SKM-1 (cell line): ENCODE data around the gene PRSS8.
"Not testable (repeated sequence)": the region's sequence is repeated elsewhere in the genome, so short reads cannot be mapped to it uniquely, and the experiment has no call there.

ENCODE experiments used
- DNase-seq: peaks from one replicate; lab custom pipeline; 2025; ENCODE audit not compliant: unreplicated experiment; lab: John Stamatoyannopoulos, UW

The PRSS8 gene

DNA sequence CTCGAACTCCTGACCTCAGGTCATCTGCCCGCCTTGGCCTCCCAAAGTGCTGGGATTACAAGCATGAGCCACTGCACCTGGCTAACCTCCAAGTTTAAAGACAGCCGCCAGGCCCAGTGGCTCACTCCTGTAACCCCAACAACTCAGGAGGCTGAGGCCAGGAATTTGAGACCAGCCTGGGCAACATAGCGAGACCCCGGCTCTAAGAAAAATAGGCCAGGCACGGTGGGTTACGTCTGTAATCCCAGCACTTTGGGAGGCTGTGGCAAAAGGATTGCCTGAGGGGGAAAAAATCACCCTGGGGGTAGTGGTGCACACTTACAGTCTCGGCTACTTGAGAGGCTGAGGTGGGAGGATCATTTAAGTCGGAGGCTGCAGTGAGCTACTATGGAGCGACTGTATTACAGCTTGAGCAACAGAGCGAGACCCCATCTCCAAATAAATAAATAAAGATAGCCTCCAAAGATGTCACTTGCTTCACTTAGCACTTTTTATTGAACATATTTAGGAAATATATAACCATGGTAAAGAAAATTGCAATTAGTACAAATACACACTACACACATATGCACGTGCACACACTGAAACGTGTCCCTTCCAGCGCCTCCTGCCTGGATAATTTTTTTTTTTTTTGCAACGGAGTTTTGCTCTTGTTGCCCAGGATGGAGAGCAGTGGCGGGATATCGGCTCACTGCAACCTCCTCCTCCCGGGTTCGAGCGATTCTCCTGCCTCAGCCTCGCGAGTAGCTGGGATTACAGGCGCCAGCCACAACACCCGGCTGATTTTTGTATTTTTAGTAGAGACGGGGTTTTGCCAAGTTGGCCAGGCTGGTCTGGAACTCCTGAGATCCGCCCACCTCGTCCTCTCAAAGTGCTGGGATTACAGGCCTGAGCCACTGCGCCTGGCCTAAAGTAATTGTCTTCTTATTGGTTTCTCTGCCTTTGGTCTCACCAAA is 28.7 kb downstream of the PRSS8 start:
- no peak for DNase-seq

DNA sequence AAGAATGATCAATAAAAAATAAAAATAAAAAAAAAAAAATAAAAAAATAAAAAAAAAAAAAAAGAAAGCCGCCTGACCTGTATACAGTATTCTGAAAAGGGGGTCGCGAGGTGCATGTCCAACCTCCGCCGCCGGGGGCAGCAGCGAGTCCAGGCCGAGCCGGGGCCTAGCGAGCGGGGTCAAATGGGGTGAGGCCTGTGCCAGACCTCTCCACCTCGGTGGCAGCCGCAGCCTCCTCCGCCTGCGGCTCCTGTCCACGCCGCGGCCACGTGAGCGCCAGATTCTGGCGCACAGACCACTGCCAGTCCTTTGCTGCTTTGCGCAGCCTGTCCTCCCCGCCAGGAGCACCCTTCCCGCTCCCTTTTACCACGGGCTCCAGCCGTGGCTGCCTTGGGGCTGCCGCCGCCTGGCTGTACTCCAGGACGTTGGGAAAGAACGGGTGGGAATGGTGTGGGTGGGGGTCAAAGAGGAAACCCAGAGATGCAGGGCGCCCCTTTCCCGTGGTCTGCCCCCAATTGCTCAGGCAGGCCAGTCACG is 29.8 kb downstream of the PRSS8 start:
- DNase-seq, result peak; percentile 87

DNA sequence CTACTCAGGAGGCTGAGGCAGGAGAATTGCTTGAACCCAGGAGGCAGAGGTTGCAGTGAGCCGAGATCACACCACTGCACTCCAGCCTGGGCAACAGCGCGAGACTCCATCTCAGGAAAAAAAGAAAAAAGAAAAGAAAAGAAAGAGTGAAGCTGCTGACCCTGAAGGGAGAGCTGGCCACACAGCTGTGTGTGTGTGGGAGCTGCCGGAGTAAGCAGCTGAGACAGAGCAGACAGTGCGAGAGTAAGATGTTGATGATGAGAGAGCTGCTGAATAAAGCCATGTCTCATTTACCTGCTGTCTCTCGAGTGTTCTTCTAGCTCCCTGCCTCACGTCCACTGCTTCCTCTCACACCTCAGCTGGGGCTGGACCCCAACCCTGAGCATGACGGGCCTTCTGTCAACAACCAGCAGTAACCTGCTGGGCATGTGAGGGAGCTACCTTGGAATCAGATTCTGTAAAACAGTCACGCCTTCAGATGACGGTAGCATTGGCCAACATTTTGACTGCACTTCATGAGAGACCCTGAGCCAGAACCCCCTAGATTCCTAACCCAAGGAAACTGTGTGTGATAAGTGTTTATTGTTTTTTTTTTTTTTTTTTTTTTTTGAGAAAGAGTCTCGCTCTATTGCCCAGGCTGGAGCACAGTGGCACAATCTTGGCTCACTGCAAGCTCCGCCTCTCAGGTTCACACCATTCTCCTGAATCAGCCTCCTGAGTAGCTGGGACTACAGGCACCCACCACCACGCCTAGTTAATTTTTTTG is 34.5 kb downstream of the PRSS8 start:
- DNase-seq, result not testable (repeated sequence)

DNA sequence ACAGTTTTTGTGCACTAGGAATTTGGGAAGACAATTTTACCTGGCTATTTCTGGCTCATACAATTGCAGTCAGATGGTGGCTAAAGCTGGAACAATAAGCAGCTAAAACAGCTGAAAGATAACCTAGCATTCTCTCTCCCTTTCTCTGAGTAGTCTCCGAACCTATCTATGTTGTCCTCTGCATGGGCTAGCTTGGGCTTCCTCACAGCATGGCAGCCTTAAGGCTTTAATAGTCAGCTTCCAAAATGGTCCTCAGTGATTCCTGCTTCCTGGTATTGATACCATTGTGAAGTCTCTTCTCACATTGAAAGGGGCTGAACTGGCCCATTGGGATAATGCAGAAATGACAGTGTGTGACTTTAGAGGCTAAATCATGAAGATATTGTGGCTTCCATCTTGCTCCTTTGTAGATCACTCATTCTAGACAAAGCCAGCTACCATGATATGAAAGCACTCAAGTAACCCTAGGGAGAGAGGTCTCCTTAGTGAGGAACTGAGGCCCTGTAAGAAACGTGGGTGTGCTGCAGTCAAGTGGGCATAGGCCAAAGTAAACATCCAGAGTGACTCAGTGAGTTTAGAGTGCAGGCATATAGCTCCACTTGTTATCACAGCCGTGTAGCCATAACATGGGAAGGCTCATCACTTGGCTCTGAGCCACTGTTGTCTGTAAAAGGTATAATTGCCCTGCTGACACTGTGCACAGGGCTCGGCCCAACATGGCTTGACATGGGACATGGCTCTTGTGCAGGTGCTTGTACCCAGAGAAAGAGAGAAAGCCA is 35.5 kb downstream of the PRSS8 start:
- no peak for DNase-seq

DNA sequence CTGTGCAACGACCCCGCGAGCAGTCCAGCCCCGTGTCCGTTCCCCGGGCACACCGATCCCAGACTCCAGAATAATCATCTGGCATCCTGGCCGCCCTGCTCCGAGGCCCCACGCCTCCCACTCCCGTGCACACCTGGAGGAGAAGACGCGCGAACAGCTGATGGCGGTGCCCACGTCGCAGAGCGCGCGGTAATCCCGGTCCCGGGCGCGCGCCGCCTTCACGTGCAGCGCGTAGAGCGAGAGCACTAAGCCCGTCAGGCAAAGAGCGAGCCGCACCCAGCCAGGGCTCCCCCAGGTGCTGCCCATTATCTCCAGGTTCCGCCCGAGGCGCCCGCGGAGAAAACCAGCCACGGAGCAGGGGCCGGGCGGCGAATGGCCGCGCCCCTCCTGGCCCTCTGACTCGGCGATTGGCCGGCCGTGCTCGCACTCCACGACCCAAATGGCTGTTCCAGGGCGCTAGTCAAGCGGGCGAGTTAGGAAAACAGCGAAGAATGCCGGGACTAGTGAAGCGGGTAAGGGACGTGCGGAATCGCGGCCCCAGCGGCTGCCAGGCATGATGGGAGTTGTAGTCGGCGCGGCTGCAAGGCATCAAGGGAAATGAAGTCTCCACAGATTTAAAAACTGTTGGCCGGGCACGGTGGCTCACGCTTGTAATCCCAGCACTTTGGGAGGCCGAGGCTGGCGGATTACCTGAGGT is 41.0 kb downstream of the PRSS8 start, which contains the start of gene VKORC1:
VKORC1 (minus strand) TSS at position 374 of the 697 bp plus-strand sequence; CDS start at position 306, 68 bp downstream.
- DNase-seq, result peak; percentile 98

DNA sequence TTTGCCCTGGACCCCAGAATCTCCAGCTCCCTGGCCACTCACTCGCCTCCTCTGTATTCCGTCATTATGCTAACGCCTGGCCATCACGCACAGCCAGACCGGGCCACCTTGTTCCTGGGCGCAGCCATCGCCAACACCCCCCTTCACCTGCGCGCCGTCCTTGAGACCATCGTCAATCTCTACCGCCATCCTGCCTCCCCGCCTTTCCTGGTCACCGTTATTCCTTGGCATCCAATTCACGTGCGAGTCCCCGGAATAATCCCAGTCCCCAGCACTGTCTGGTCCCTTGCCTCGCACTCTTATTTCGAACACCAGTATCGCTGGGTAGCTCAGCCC is 41.5 kb downstream of the PRSS8 start:
- no peak for DNase-seq

DNA sequence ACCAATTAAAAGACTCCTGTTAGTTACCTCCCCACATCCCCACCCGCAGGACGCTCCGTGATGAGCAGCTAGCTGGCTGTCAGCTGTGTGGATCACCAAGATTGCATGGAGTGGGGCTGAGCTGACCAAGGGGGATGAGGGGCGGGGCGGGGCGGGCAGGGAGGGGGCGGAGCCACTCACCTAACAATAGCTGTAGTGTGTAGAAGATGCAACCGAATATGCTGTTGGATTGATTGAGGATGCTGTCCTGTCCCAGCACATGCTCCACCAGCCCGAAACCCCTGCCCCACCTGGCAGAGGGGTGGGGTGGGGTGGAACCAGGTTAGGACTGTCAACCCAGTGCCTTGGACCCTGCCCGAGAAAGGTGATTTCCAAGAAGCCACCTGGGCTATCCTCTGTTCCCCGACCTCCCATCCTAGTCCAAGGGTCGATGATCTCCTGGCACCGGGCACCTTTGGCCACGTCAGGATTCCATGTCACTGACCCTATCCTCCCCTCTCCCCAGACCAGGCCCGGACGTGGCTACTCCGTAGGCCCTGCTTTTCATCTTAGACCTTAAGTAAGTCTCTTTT is 42.3 kb downstream of the PRSS8 start:
- DNase-seq, result no peak

DNA sequence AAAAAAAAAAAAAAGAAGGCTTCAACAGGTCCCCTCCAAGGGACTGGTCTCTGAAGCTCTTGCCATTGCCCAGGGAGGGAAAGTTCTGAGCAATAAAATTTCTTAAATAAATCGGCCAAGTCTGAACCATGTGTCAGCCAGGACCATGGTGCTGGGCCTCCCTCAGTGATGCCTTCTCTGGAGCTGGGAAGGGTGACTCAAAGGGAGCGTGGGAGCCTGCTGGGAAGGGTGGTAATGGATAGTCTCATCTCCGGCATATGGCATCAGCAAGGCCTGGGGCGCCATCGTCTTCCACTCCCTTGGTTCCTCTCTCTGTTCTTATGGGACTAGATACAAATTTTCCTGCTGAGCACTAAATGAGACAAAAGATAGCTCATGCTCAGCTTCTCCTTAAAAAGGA is 43.2 kb downstream of the PRSS8 start:
- no peak for DNase-seq

DNA sequence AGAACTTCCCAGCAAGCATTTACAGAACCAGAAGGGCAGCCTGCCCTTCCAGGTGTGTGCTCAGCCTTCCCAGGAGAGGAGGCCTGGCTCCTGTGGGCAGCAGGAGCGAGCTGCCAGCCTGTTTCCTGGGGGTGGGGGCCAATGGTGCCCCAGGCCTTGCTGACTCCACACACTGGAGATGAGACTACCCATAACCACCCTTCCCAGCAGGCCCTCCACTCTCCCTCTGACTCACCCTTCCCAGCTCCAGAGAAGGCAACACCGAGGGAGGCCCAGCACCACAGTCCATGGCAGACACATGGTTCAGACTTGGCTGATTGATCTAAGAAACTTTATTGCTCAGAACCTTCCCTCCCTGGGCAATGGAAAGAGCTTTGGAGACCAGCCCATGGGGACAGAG is 45.0 kb downstream of the PRSS8 start:
- DNase-seq, result no peak

DNA sequence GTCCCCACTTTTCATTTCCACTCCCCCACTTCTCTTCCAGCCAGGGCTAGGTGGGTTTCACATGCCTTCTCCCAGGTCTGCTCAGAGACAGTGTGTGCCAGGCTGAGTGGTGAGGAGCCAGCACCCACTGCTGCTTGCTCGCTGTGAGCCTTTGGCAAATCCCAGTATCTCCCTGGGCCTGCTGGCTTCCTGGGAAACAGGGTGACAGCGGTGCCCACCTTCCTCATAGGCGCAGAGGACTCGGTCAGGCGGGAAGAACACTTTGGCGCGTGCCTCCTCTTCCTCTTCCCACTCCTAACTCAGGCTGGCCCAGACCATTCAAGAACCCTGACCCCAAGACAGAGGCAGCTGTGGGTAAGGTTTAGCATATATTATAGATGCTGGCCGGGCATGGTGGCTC is 46.3 kb downstream of the PRSS8 start:
- DNase-seq, result no peak

DNA sequence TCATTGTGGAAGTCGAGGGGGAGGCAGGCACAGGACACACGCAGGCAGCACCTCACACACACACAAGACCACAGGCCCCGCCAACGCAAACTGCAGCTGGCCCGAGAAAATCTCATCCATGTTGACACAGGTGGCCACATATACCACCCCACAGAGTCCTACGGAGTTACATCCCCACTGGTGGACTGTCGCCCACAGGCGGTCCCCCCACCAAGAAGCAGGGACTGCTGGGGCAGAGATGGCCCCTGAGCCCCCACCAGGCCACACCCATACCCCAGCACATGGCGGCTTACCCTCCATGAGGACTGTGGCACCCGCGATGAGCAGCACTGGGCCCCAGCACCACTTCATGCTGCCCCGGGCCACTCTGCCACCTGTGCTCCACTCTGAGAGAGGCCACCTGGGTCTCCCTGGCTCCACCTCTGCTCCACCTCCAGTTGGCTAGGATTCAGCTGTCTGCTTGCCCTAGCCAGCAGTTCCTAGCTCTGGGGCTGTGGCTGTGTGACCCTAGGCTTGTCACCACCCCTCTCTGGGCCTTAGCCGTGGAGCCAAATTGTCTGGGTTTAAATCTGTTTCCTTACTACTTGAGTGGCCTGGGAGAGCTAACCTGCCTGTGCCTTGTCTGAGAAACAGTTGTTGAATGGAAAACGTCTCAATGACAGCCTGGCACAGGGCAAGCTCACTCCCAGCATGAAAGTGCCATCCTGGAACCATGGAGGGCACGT is 46.9 kb downstream of the PRSS8 start, which contains the start of gene PRSS53:
PRSS53 (minus strand) TSS at position 485 of the 725 bp plus-strand sequence; CDS start at position 351, 134 bp downstream.
- DNase-seq, result no peak

DNA sequence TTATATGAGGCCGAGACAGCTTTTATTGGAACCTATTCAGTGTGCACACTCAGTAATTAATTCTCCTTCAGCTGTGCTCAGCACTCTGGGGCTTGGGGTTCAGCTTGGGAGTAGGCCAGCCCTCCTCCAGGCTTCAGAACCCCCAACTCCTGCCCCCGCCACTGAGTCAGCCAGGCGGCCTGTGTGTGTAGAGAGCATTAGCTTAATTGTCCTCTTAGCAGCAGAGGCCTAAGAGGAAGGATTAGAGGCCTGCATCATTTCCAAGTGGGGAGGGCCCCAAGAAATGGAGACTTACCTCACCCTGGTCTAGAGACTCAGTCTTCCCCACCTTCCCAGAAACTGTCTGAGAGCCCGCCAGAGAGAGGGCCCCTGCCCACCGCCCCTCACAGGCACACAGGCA is 47.6 kb downstream of the PRSS8 start:
- DNase-seq, result no peak

DNA sequence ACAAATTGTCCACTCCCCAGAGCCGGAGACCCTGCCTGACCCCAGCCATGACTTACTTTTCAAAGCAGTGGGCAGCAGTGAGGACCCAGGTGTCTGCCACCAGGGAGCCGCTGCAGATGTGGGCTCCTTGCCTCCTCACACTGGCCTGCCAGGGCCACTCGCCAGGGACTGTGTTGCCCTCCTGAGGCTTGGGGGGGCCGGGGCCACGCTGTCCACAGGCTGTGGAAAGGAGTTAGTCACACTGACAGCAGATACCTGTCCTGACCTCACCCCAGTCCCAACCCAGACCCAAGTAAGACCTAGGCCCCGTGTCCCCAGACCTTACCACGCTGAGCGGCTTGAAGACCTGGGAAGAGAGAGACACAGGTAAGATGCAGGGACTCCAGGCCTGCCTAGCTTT is 48.0 kb downstream of the PRSS8 start:
- DNase-seq, result no peak

DNA sequence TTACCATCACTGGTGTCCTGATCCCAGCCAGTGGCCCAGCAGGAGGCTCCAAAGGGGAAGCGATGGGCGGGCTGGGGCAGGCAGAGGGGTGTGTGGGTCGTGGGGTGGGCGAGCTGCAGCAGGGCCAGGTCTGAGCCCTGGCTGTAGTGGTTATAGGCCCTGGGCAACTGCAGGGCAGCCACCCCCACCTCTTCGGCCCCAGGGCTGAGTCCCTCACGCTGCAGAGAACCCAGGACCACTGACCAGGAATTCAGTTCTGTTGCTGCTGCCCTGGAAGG is 49.0 kb downstream of the PRSS8 start:
- no peak for DNase-seq

DNA sequence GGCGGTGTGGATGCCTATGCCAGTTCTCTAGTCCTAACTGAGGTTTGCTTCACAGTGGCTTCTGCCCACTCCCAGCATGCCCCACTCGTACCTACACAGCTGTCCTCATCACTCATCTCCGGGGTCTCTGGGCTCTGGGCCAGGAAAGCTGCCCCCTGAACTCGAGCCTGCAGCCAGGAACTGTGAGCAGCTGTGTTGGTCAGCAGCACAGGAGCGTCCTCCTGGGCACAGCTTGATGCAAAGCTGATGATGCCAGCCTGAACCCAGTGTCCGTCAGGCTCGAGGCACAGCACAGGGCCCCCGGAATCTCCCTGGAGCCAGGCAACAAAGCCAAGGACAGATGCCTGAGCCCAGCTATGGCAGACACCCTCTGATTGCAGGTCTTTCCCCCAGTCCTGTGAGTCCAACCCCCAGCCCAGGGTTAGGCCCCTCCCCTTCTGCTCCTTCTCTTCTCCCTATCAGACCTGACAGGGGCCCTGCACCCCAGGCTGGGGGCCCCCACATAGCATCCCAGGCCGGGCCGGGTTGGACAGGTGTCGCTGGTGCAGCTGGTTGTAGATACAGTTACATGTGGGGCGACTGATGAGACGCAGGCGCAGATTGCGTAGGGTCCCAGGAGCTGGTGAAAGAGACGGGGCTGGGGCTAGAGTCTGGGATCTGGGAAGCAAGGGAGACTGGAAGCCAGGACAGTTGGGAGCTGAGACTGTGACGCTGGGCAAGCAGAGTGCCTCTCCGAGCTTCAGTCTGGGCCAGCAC is 49.5 kb downstream of the PRSS8 start:
- no peak for DNase-seq

DNA sequence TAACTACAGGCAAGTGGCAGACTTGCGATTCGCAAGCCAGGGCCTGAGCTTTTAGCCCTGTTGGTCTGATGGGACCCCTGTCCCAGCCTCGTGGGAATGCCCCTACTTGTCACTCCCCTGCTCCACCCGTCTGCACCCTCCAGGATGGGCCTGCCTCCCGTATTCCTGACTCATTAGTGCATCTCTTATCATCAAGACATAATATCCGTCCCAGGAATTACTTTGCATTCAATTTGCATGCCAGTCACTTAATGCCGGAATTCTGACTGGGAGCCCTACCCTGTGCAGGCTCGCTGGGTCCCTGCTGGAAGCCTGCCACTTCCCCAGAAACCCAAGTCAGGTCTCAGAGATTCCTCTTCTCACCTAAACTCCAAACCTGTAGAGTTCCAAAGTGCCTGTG is 50.1 kb downstream of the PRSS8 start:
- DNase-seq, result no peak

DNA sequence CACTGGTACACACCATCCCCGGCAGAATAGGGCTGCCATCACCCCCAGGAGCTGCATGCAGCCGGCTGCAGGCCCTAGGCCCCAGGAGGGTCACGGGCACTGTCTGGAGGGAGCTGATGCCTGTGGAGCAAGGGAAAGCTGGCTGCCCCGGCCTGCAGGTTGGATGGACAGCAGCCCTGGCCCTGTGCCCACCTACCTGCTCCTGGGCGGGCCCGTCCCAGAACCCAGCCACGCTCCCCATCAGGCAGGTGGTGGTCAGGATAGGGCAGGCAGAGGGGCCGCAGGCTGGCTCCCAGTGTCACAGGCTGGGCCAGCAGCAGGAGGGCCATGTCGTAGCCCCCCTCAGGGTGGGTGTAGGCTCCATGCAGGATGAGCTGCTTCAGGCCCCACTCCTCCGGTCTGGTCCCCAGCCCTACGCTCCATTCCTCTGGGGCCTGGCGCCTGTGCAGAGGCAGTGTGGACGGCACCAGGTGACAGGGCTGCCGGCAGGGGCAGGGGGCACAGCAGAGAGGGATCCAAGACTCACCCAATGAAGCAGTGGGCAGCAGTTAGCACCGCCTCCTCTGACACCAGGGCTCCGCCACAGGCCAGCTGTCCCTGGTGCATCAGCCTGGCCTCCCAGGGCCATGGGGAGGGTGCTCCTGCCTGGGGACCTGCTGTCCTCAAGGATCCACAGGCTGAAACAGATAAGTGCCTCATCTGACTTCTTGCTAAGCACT is 50.8 kb downstream of the PRSS8 start:
- no peak for DNase-seq

DNA sequence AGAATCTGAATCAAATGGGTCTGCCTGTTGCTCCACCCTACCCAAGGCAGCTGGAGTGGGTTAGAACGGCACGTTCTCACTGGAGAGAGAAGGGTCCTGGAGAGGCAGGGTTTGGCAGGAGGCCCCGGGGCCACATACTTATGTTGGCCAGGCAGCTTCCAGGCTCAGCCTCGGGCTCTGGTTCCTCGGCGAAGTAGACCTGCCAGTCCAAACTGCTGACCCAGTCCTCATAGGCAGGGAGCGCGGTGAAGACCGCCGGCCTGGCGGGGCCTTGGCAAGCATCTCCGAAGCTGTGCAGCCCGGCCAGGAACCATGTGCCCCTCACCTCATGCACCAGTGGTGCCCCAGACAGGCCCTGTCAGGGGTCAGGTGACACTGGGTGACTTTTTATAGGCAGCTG is 51.5 kb downstream of the PRSS8 start:
- DNase-seq, result no peak
